H1 (cell line): ENCODE data around the gene HLA-A. TPM values are rescaled to one million over a fixed set of nuclear protein-coding genes. Genes with fewer than 3 reads are reported as not detected.

Experiments used
- CHD7 ChIP-seq: fragments of 300-600 bp; sonication (generic); IDR thresholded peaks from 2 replicates; pipeline ENCODE4 v1.7.1; 2012; ENCODE audit warnings: low read length, moderate library complexity, mild to moderate bottlenecking, inconsistent platforms; ENCODE audit not compliant: insufficient replicate concordance
- FOSL1 ChIP-seq: IDR thresholded peaks from 2 replicates; pipeline ENCODE4 v1.6.1; 2011; ENCODE audit warnings: mild to moderate bottlenecking, low read depth, low read length, moderate library complexity; ENCODE audit not compliant: insufficient read depth
- KDM5A ChIP-seq: fragments of 200-600 bp; IDR thresholded peaks from 2 replicates; pipeline ENCODE4 v1.7.1; 2012; ENCODE audit warnings: mild to moderate bottlenecking, low read length, inconsistent platforms, mixed read lengths
- RBBP5 ChIP-seq: IDR thresholded peaks from 2 replicates; pipeline ENCODE4 v1.7.1; 2012; ENCODE audit warnings: low read depth, mild to moderate bottlenecking, inconsistent platforms, low read length, moderate library complexity, borderline replicate concordance
- SIRT6 ChIP-seq: IDR thresholded peaks from one replicate; pipeline ENCODE4 v1.7.1; 2012; ENCODE audit warnings: low read length, inconsistent platforms
- SRF ChIP-seq: IDR thresholded peaks from 2 replicates; pipeline ENCODE4 v1.6.1; 2011; ENCODE audit warnings: mild to moderate bottlenecking, low read depth, low read length, moderate library complexity
- polyA plus RNA-seq, 7 experiments: library from polyadenylated mRNA; depleted of rRNA in 3 of 7; stranded (reverse) in 5 of 7; unstranded in 2 of 7; fragments of >200 nt in 5 of 7; fragments of 200-250 nt in 2 of 7; gene quantifications; 1 replicate in 5 of 7; 2 replicates in 1 of 7; 4 replicates in 1 of 7; pipeline versions ENCODE4 v1.2.1 to v1.2.3, GENCODE V29; 2011 to 2013; ENCODE audit warnings: missing spikeins in 2 of 7, mixed read lengths in 2 of 7
- total RNA-seq: library from RNA; stranded (reverse); fragmentation: NEBNext Ultra II Directional; extraction: Animal tissue kit (Norgen Biotek cat#: 25700); gene quantifications from 2 replicates; pipeline ENCODE4 v1.2.1, GENCODE V29; 2021
- TF ChIP-seq, protein P1 (sequence below): IDR thresholded peaks from 2 replicates; pipeline ENCODE4 v1.6.1; 2012; ENCODE audit warnings: inconsistent platforms
- TF ChIP-seq, protein P2 (sequence below): IDR thresholded peaks from 2 replicates; pipeline ENCODE4 v1.6.1; 2011; ENCODE audit warnings: low read depth, mild to moderate bottlenecking, low read length; ENCODE audit not compliant: insufficient read depth

Gene HLA-A
- total and polyA plus RNA-seq, 2 of the 8 experiments (the other 6 are each of a cell fraction or from before 2014, with no cell fraction given): 221 to 474 TPM

DNA sequence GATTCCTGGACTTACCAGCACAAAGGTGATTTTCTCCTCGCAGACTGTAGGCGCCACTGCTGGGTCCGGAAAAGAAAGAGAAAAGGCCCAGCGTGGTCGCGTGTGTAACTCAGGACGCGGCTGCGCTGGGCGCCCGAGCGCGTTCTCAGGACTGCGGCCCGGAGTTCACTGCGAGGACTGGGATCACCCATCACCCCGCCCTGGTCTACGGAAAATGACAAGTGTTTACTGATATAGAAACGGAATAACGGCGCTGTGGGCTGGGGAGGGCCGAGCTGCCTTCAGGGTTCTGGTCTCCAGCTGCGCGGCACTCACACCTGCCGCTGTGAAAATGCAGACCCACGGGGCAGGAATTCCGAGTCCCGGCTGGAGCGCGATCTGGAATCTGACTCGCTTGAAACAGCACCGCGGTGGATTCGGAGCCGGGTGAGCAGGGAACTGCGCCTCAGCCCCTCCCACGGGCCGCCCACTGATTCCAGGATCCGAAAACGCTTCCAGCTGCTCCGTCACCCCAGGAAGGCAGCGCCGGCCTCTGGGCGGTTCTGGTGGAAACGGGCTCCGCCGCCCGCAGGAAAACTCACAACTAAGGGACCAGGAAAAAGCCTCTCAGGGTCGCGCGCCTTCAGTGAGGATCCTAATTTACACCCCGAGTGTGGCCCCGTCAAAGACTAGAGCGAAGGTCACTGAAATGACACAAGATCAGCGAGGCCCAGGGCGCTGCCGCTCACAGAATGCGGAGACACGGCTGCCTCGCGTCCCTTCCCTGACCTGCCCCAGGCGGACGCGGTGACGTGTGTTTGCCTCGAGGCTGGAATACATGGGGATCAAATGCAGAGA is 34.5 kb downstream of the HLA-A start (continued):
- TF ChIP-seq CHD7 (no peak), SRF (no peak), RBBP5 (no peak; the same call in 1 of the 2 replicates), SIRT6 (no peak), KDM5A (no peak), FOSL1 (no peak)
- TF ChIP-seq, protein P1, sequence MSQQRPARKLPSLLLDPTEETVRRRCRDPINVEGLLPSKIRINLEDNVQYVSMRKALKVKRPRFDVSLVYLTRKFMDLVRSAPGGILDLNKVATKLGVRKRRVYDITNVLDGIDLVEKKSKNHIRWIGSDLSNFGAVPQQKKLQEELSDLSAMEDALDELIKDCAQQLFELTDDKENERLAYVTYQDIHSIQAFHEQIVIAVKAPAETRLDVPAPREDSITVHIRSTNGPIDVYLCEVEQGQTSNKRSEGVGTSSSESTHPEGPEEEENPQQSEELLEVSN: 0 out of 2 replicates have a peak, but pooled peaks have one; percentile 44
- TF ChIP-seq, protein P2, sequence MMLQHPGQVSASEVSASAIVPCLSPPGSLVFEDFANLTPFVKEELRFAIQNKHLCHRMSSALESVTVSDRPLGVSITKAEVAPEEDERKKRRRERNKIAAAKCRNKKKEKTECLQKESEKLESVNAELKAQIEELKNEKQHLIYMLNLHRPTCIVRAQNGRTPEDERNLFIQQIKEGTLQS: no peak
